ENCODE data around the gene TUBB1.

- TF ChIP-seq CTCF (conservative IDR thresholded peaks at IDR 0.05) (no peak), EZH2 (IDR thresholded peaks at IDR 0.05; ENCODE audit: low read depth) (no peak)
These were observed 25.1 kb downstream of the TUBB1 start for GRCh38 chr20:59044295-59044694.
